GM19023 (cell line): ENCODE measurements around the gene CRTC3.
A peak's percentile ranks its signal among the peaks of the same experiment; 100 is the strongest.

ENCODE experiments used
- ATAC-seq: cut with Tn5 transposase; IDR thresholded peaks from one replicate; pipeline ENCODE4 v1.9.1; 2021; ENCODE audit warnings: mild to moderate bottlenecking, moderate library complexity; ENCODE audit not compliant: unreplicated experiment

The CRTC3 gene

GRCh38 chr15:90591524-90591923, 61.8 kb downstream of the CRTC3 start:
- ATAC-seq, result no peak

DNA sequence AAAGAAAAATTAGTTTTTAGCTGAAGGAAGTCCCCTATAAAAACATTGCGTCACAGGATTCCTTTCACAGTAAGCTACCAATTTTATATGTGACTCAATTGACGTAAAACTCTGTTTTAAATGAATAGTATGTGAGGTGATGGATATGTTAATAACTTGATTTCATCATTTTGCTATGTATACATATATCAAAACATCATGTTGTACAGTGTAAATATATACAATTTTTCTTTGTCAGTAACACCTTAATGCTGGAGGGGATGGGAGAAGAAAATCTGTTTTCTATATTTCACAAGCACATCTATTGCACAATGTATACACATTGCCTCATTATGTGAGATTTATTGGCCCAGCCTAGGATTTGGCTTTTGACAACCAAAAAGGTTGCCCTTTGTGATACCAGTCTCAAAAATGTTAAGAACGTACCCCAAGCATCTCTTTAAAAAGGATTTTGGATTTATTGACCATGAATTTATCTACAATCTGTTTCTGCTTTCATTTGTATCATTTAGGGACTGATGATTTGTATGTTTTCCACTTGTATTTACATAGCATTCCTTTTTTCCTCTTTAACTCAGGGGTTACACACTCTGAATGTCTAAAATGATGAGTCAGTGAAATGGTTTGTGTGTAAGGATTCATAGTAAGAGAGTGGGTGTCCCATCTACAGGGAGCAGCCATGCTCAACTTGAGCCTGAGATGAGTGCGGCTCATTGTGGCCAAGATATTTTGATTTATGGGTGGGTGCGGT, 62.6 kb downstream of the CRTC3 start:
- ATAC-seq, result no peak

DNA sequence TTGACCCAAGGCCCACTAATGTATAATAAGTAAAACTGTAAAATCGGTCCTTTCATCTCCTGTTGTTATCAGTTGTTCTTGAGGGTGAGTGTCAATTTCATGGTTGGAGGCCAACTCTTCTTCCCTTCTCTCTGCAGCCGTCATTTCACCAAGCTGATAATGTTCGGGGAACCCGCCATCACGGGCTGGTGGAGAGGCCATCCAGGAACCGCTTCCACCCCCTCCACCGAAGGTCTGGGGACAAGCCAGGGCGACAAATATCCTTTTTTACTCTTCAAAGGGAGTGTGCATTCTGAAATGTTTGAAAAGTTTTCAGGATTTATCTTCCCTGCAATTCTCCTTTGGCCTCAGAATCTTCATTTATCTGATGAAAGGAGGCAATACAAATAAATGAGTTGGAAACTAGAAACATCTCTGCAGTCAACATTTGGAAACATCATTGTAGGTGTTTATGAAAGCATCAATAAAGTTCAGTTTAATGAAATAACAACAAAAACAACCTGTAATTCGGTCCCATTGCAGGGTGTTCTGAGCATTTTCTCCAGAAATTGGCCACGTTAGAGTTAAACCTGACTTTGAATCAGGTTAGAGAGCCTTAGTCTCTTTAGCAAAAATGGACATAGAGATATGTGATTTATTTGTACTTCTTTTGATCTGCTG, 63.9 kb downstream of the CRTC3 start:
- no peak for ATAC-seq

GRCh38 chr15:90594301-90594738, 64.6 kb downstream of the CRTC3 start:
- no peak for ATAC-seq

DNA sequence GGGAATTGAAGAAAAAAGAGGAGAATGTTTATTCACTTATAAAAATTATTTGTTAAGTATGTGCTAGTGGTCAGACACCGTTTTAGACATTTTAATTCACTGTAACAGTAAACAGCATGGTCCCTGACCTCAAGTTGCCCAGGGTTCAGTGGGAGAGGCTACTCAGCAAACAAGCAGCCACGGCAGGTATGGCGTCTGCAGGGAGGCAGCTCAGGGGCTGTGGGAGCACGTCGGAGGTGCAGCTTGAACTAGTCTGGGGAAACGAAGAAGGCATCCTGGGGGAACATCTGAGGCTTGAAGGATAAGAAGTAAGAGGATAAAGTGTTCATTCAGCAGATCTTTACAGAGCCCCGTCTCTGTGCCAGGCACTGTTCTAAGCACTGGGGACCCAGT, 66.0 kb downstream of the CRTC3 start:
- ATAC-seq, result no peak

- ATAC-seq, result no peak
Observed at GRCh38 chr15:90596943-90597342, 67.2 kb downstream of the CRTC3 start.

DNA sequence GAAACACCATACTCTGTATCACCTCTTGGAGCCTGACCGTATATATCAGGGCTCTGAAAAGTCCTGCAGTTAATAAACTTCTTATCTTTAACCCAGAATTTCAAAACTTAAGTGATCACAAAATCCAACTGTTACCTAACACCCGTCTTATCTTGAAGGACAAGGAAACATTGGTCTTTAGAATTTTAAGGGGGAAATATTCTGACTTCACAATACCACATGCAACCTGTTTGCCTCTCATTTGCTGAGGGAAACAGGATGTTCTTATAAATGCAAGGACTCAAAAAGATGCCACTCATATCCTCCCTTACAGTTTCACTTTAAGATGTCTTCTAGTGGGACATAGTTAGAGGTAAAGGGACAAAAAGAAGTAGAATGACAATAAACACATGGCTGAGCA, 67.9 kb downstream of the CRTC3 start:
- peak; percentile 33 for ATAC-seq

GRCh38 chr15:90598031-90598577, 68.4 kb downstream of the CRTC3 start:
- peak; percentile 45 for ATAC-seq

- no peak for ATAC-seq
Observed at GRCh38 chr15:90598679-90599078, 69.0 kb downstream of the CRTC3 start.

DNA sequence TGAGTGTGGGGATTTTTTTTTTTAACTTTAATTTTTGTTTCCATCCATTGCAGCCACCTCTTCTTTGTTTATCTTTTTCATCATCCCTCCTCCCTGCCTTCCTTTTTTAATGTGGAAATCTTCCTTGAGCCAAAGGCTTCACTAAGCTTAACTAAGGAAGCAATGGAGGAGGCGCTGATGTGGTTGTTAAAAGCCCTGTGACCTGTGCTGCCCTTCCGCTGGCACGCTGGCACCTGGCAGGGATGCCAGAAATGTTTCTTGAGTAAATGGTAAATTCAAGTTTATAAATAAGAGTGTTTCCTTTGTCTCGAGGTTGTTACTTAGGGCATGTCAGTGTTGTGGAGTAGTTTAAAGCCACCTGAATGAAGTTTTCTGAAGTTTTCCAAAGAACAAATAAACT, 69.4 kb downstream of the CRTC3 start:
- no peak for ATAC-seq

DNA sequence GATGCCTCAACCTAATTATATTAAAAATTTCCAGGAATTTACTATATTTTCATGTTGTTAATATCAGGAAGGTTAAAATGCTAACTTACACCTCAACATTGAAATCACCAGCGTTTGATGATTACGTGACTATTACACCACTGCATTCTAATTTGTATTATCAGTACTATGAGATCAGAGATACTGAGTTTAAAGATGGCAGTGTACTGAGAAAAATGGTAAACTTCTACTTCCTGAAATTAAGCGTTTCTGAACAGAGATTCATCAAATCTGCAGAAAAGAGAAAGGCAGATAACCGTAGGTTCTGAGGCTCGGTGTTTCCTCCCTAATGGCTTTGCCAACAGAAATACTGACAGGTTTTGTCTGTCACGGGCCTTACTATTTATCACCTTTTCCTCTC, 69.9 kb downstream of the CRTC3 start:
- no peak for ATAC-seq

DNA sequence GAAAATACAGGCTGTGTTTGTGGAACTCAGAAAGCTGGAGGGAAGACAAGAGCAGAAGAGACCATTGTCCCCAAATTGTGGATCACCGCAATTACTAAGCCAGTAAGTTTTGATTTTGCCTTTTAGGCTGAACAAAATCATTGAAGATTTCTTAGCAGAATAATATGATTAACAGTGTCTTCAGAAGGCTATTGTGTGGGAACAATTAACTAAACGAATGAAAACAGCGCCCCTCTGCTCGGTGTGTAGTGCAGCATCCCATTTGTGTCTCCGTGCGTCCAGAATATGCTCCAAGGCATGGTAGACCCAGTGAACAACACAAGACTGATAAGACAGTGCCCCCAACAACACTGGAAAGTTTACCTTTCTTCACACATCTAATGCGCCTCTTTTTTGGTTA, 71.2 kb downstream of the CRTC3 start:
- no peak for ATAC-seq

DNA sequence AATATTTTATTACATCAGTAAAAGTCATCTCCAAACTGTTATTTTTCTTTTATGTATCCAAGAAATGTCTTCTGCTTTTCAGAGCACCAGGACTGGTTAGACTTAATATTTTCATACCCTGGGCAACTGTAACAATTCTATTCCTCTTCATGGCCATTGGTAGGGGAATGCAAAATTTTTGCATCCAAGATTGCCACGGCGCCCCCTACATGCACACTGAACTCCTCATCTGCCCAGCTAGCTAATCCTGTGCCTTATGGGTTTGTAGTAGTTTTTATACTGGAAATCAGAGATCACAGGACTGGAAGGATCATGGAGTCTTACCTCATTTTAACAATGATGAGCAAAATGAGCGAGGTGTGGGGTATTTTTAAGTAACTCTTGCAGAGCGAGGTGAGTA, 74.2 kb downstream of the CRTC3 start:
- no peak for ATAC-seq

GRCh38 chr15:90606641-90607040, 76.9 kb downstream of the CRTC3 start:
- no peak for ATAC-seq

DNA sequence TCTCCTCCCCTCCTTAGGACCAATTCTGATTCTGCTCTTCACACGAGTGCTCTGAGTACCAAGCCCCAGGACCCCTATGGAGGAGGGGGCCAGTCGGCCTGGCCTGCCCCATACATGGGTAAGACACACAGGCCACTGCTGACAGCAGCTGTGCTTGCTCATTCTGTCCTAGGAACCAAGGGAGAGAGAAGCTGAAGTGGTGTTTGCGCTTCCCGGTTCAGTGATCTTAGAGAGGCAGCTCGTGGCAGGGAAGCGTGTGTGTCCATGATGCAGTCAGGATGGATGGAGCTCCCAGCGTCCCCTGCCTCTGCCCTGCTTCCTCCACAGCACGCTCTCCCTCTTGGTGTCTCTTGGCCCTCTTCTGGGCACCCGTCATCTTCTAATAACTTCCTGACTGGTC, 77.6 kb downstream of the CRTC3 start:
- no peak for ATAC-seq

GRCh38 chr15:90609242-90610180, 79.8 kb downstream of the CRTC3 start:
- no peak for ATAC-seq

DNA sequence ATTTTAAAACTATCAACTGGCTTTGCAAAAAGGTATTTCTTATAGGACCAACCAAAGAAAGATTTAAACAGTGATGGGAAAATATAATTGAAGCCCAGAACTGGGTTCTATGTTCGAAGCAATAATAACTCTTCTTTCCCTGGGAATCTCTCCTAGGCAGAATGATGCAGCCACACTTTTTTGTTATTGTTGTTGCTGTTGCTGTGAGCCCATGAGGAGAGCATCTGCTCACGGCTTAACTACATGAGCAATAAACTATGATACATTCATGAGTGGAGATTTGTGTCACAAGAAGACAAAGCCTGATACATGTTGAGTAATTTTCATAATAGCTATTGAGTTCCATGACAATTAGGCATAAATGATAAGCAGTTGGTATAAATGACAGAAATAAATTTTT, 80.5 kb downstream of the CRTC3 start:
- ATAC-seq, result no peak

DNA sequence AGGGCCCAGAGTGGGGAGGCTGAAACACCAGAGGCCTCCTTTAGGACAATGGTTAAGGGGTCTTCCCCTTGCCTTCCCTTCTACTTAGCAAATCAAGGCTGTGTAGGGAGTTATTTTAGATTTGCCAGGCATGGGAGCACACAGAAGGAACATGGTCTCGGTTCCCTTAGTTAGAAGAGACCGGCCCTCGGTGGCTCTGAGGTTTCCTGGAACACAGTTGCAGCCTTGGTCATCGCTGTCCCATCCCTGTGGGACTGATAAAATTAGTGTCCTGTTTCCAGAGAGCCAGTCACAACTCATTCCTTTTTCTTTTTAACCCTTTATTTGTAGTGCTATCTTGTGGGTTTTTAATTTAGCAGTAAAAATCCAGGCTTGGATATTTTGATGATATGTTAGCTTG, 81.4 kb downstream of the CRTC3 start:
- ATAC-seq, result no peak

GRCh38 chr15:90617171-90617570, 87.4 kb downstream of the CRTC3 start:
- ATAC-seq, result no peak

- ATAC-seq, result no peak
Observed at GRCh38 chr15:90617668-90618097, 88.0 kb downstream of the CRTC3 start.
